VCaP (cell line): Measurements from ENCODE around the gene DAPK2.

Experiments
- H3K27ac ChIP-seq: fragments of 450-650 bp; 2 replicates; pipeline ENCODE4 v1.5.1; 2017
- CTCF ChIP-seq: fragments of 450-650 bp; conservative IDR thresholded peaks from 2 replicates; pipeline ENCODE4 v1.5.1; 2017; ENCODE audit warnings: mild to moderate bottlenecking, moderate library complexity

Gene DAPK2

GRCh38 chr15:63909819-63910437, 136.4 kb downstream of the DAPK2 start:
- no peak for TF ChIP-seq CTCF
- no peak overlapping the region for H3K27ac ChIP-seq

- no peak overlapping the region for H3K27ac ChIP-seq
- TF ChIP-seq CTCF = no peak
These were observed 137.3 kb downstream of the DAPK2 start for GRCh38 chr15:63908991-63909390.

GRCh38 chr15:63908281-63908680, 138.0 kb downstream of the DAPK2 start:
- TF ChIP-seq CTCF = no peak
- no peak overlapping the region for H3K27ac ChIP-seq

- TF ChIP-seq CTCF = no peak
These were observed 138.8 kb downstream of the DAPK2 start for GRCh38 chr15:63907521-63907920.

GRCh38 chr15:63906266-63906584, 140.1 kb downstream of the DAPK2 start:
- no peak for TF ChIP-seq CTCF

More at GRCh38 chr15:63907521-63907920, 138.8 kb downstream of the DAPK2 start:
- no peak overlapping the region for H3K27ac ChIP-seq

GRCh38 chr15:63905558-63906265, 140.6 kb downstream of the DAPK2 start:
- no peak for TF ChIP-seq CTCF
- no peak overlapping the region for H3K27ac ChIP-seq

More at GRCh38 chr15:63906266-63906584, 140.1 kb downstream of the DAPK2 start:
- no peak overlapping the region for H3K27ac ChIP-seq

- no peak overlapping the region for H3K27ac ChIP-seq
- no peak for TF ChIP-seq CTCF
These were observed 141.2 kb downstream of the DAPK2 start for GRCh38 chr15:63905131-63905530.
